LHCN-M2 (cell line): ENCODE data around the gene AFF2. TPM values are rescaled to one million over a fixed set of nuclear protein-coding genes. Genes with fewer than 3 reads are reported as not detected.

Source experiments
- DNase-seq: peaks from one replicate; pipeline ENCODE4 v3.0.0-alpha.2; 2012; ENCODE audit warnings: low read depth
- total RNA-seq: library from RNA; depleted of rRNA; stranded (reverse); fragments of >200 nt; gene quantifications from 2 replicates; pipeline ENCODE4 v1.2.3, GENCODE V29; 2014

The AFF2 gene
- total RNA-seq, 1 experiment from 2014 or later, result 5.9 TPM

DNA sequence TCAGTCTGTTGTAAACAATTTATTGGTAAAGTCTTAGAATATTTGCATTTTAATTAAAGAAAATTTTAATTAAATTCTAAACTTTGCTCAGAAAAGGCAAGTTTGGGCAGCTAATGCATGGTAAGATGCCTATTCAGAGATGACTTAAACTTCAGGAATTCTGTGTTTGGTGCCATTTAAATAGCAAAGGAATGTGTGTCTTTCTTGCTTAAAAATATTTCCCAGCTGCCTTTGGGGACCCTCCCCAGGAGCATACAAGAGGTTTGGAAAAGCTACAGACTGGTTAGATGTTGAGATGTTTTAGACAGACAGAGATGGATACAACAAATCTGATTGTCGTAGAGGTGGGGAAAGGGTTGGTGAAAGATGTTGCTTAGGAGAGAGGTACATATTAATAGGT, 36.5 kb downstream of the AFF2 start:
- DNase-seq, result peak; percentile 37

DNA sequence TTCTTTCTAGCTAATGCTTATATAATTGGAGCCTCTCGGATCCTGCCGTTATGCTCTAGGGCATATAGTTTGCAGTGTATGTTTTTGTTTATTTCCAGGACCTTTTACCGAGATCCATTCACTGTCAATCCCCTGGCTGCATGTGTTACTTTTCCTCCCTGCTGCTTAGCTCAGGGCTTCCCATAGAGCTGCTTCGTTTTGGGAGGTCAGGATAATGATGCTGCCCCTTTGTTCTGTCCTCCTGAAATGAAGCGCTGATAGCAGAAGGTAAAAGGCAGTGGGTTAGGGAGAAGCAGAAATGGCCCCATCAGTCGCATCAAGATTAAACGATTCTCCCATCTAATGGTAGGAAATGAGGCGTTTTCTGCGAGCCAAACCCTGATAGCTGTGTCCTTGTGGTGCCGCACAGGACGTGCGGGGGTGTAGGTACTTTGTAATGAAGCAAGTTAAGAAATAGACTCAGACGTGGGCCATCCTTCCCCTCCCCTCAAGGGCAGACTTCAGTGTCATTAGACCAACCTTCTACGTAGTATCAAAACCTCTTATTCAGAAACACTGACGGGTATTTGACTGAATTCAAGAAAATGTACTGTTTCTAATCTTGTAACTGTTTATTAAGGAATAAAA, 37.3 kb downstream of the AFF2 start:
- DNase-seq, result no peak

- no peak for DNase-seq
These were observed 38.2 kb downstream of the AFF2 start for GRCh38 chrX:148538582-148538981.

- DNase-seq, result no peak
These were observed 39.7 kb downstream of the AFF2 start for GRCh38 chrX:148540114-148540513.

DNA sequence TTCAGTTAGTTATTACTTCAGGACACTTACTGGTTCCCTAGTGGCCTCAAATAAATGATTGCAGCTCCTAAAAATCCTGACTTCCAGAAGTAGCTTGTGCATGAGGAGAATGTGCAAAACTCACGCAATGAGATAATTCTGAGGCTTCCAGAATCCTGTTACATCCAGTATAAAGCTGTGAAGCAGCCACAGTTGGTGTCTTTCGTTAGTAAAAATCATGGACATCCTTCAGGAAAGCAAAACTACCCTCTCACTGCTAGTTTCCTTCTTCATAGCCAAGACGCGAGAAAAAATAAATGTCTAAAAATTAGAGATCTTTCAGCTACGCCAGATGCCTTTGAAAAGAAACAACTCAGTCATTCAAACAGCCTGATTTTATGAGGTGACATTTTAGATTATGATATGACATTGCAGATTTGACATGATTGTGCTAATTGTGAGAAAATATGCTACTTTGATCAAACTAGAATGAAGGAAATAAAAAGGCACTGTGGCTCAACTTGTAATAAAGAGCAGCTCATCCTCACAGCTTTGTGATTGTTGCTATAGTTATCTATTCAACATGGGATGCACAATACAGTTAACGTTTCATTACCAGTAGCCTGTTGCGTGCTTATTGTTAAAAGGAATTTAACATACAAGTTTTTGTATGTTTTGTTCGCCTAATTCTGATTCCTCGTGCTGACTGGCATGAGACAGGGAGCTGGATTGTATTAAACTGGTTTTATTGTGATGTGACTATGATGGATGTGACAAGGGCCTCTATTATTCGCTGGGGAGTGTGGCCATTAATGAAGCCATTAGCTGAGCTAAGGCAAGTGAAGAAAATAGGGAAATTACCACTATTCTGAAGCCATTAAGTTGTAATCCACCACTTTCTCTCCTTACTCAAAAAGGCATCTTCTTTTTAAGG, 40.5 kb downstream of the AFF2 start:
- no peak for DNase-seq

DNA sequence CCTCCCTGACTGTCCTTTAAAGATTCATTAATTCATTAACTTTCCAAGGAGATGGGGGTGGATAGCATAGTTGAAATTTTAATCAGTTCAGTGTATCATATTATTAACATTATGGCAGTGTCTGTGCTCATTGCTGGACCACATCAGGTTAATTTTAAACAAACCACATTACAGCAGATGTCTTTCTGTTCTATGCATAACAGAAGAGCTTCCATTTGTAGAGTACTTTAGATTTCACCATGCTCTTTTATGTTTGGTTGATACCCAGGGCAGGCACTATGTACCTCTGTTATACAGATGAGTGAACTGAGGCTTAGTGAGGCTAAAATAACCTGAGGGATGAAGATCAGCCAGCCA, 41.1 kb downstream of the AFF2 start:
- DNase-seq, result no peak

GRCh38 chrX:148542481-148543255, 42.3 kb downstream of the AFF2 start:
- no peak for DNase-seq

DNA sequence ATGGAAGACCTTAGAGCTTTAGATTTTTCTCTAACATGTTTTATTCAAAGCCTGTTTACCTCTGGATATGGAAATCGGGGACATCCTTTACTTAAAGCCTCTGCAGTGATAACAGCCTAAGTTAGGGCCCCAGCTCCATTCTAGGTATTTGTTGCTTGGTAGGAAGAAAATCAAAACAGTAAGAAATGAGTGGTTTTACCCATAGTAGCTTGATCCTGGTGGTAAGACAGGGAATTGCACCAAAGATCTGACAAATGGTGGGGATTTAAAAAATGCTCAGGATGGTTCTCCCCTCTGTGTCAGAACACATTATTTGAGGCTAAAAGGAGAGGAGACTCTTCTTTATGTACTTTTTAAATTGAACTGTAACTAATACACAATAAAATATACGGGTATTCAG, 52.4 kb downstream of the AFF2 start:
- no peak for DNase-seq

- DNase-seq, result no peak
These were observed 54.7 kb downstream of the AFF2 start for GRCh38 chrX:148555101-148555500.

- no peak for DNase-seq
These were observed 55.3 kb downstream of the AFF2 start for GRCh38 chrX:148555571-148556243.

DNA sequence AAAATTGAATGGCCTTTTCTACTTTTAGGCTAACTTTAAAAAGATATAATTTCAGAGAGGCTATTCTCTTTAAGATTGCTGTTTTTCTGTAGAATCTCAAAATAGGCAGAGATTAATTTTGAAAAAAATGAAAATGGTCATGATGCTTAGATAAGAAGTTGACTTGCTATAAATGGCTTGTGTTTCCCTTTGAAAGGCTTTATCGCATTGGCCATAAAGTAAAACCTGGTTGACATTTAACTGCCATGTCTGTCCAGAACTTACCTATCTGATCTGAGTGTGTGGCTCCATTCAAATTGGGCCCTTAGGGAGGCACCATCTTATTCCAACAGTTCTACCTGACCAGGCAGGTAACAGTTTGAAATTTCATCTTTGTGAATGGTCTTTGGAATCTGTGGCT, 56.1 kb downstream of the AFF2 start:
- no peak for DNase-seq

- no peak for DNase-seq
These were observed 62.4 kb downstream of the AFF2 start for GRCh38 chrX:148562846-148563245.

GRCh38 chrX:148567229-148567628, 66.8 kb downstream of the AFF2 start:
- peak; percentile 77 for DNase-seq

DNA sequence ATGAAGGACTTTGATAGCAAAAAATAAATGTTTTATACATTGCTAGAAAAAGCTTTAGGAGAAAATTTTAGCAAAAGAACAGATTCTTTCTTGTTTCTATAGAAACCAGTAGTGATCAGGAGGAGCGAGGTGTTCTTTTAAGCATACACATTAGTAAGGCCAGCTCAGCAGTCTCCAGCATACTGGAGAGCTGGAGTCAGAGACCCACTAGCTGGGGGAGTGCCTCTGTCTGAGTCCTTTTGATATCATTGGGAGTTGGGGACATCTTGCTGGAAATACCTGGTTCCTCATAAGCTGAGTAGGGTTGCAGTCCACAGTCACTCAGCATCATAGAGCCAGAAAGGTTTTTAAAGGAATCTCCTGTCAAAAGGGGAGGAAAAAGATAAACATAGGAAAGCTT, 67.4 kb downstream of the AFF2 start:
- no peak for DNase-seq

GRCh38 chrX:148568763-148569162, 68.3 kb downstream of the AFF2 start:
- no peak for DNase-seq

DNA sequence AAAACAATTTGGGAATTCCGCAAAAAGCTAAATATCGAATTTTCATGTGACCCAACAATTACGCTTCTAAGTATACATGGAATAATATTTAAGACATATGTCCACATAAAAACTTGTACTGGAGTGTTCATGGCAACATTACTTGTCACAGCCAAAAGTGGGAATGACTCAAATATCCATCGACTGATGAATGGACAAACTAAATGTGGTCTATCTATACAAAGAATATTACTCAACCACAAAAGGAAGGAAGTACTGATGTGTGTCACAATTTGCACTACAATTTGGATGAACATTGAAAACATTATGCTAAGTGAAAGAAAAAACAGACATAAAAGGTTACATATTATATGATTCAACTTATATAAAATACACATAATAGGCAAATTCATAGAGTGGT, 71.9 kb downstream of the AFF2 start:
- peak; percentile 18 for DNase-seq

DNA sequence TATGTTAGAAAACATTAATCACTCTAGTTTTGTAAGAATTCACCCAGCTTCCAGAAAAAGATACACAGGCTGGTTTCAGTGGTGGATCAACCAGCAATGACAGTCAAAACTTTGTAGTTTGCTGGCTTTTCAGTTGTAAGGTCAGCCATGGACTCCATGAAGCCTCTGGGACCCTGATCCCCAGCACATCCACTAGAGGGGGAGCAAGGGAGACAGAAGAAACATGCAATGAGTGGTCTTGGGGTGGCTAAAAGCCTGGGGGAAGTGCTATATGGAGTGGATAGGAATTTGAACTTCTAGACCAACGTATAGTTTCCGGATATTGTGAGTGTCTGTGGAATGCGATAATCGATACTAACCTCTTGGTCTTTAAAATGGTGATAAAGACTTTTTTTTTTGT, 72.7 kb downstream of the AFF2 start:
- no peak for DNase-seq

DNA sequence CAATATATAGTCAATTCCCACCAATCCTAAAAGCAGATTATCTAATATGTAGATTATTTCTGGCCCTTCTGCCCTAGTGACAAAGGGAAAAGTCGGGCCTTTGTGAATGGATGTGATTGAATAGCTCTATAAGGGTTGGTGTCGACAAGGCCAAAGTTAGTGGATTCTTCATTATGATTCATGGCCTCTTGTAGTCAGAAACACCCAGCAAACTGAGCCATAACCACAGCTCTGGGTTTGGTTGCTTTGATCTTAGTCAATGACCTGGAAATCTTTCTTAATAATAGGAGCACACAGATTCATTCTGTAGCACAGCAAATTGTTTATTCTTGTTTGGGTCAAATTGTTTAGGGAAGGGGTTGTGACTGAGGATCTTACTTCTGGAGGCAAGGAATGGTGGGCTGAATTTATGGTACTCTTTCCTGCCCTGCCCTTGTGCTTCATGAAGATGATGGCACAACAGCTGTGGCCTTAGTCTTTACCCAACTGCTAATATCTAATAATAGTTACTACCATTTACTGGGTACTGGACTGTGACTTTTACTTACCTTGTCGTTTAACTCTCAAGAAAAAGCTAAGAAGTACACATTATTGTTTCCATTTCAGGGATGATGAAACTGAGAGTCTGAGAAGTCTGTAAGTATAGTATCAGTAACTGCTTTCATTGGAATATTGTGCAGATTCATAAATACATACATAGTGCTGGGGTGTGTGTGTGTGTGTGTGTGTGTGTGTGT, 74.0 kb downstream of the AFF2 start:
- peak; percentile 60 for DNase-seq

- DNase-seq, result no peak
These were observed 76.0 kb downstream of the AFF2 start for GRCh38 chrX:148576396-148576795.

GRCh38 chrX:148577741-148578140, 77.3 kb downstream of the AFF2 start:
- no peak for DNase-seq

DNA sequence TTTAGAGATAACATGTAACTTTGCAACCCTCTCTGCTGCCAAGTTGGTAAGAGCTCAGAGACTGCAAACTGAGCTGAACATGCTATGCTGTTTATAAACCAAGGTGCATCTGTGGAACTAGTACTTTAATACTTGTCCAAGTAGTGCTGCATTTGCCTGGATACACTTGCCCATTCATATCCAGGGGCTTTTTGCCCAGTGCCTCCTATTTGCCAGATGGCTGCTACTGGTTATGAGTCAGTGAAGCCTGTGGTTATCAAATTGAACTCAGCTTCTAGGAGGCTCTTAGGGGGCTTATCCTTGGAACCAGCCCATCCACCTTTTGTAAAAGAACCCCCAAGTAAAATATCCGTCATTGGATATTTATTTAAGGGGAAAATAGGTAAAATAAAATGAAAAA, 79.6 kb downstream of the AFF2 start:
- peak; percentile 26 for DNase-seq
